GM12873 (cell line): Measurements from ENCODE around the gene IQGAP2.

Experiments used
- TF ChIP-seq, protein P1 (sequence below): IDR thresholded peaks from 2 replicates; pipeline ENCODE4 v1.5.1; 2012; ENCODE audit warnings: low read depth, mild to moderate bottlenecking, moderate library complexity, low read length, control low read depth; ENCODE audit not compliant: insufficient read depth; ENCODE audit errors: missing control alignments

Gene IQGAP2

GRCh38 chr5:76714751-76715485 is 311.8 kb downstream of the IQGAP2 start:
- TF ChIP-seq, protein P1, sequence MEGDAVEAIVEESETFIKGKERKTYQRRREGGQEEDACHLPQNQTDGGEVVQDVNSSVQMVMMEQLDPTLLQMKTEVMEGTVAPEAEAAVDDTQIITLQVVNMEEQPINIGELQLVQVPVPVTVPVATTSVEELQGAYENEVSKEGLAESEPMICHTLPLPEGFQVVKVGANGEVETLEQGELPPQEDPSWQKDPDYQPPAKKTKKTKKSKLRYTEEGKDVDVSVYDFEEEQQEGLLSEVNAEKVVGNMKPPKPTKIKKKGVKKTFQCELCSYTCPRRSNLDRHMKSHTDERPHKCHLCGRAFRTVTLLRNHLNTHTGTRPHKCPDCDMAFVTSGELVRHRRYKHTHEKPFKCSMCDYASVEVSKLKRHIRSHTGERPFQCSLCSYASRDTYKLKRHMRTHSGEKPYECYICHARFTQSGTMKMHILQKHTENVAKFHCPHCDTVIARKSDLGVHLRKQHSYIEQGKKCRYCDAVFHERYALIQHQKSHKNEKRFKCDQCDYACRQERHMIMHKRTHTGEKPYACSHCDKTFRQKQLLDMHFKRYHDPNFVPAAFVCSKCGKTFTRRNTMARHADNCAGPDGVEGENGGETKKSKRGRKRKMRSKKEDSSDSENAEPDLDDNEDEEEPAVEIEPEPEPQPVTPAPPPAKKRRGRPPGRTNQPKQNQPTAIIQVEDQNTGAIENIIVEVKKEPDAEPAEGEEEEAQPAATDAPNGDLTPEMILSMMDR, result no peak

- TF ChIP-seq, protein P1, result no peak
Observed at GRCh38 chr5:76715486-76715735, 312.3 kb downstream of the IQGAP2 start.

DNA sequence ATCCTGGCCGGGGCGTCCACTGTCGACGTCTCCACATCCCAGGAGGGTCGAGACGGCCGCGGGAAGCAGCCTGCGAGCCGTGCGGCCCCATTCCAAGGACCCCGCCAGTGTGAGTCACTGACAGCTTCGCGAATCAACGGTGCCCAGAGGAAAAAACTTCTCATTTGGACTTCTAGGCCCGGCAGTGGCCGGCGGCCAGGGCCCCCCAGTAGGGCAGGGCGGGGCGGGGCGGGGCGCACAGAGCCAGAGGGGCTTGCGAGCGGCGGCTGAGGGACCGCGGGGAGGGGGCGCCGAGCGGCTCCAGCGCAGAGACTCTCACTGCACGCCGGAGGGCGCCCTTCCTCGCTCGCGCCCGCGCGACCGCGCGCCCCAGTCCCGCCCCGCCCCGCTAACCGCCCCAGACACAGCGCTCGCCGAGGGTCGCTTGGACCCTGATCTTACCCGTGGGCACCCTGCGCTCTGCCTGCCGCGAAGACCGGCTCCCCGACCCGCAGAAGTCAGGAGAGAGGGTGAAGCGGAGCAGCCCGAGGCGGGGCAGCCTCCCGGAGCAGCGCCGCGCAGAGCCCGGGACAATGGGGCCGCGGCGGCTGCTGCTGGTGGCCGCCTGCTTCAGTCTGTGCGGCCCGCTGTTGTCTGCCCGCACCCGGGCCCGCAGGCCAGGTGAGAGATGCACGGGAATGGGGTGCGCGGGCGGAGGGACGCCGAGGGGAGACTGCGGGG is 312.8 kb downstream of the IQGAP2 start, which contains the start of gene F2R:
F2R (plus strand) TSS at position 391 of the 720 bp plus-strand sequence; CDS start at position 573, 182 bp downstream.
- TF ChIP-seq, protein P1, result peak; percentile 63

DNA sequence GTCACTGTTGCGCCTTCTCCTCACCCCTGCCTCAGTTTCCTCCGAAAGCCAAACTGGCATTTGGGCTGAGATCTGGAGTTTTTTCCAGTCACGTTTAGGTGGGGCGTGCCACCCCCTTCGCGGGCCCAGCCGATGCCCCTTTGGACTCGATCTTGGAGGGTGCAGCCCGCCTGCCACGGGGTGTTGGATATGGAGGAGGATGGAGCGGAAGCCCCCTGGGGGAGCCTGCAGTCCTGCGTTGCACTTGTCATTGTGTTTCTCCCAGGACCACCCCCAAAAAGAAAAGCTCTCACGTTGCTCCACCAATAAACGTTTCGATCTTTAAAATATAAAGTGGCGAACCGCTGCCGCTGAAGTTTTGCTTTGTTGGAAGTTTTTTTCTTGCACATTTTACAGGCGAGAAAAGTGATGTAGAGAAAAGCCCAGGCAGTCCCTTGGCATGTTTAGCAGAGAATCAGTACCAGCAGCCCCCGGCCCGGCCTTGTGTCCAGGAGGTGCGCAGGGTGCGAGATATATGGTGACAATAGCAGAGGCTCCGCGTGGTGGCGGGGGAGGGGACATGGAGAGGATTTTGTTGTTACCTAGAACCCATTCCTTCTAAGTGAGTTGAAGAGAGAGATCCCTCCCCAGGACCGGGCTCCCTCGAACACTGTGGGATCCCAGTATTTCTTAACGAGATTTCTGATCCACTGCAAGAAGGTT is 313.5 kb downstream of the IQGAP2 start:
- TF ChIP-seq, protein P1, result no peak

- TF ChIP-seq, protein P1, result no peak
Observed at GRCh38 chr5:76717222-76718083, 314.4 kb downstream of the IQGAP2 start.

DNA sequence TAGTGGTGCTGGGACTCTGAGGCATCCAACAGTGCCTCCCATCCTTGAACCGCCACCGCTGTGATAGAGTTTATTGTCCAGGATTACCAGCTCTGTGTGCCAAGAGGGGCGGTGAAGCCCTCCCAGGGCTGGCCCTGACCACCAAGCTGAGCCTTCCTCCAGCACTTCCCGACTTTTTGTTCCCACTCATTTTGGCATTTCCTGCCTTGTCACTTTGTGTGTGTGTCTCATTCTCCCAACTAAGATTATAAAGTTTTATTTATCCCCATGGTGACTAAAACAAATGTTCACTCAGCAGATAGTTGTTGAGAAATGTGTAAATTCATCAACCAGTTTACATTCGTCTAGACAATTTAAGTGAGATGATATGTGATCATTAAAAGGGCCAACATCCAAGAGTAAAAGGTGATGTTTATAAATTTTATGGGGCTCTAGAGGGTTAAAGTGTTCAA is 315.3 kb downstream of the IQGAP2 start:
- TF ChIP-seq, protein P1, result no peak
